A673 (cell line): ENCODE measurements around the gene RAP1B. TPM values are rescaled to one million over a fixed set of nuclear protein-coding genes. Genes with fewer than 3 reads are reported as not detected.

Experiments used
- BruUV-seq: library from RNA; stranded (reverse); fragments of 400-500 nt; replicated peaks from 2 replicates; lab custom pipeline; 2021; lab: Mats Ljungman, UMichigan
- CTCF ChIA-PET: fragments of 300-600 bp; sonication (Branson Sonifier 250); formaldehyde crosslinking; loops from one replicate; lab custom pipeline; 2022; ENCODE audit warnings: antibody characterized with exemption; lab: Charles Lee
- POLR2A ChIA-PET: fragments of 300-600 bp; sonication (Branson Sonifier 250); formaldehyde crosslinking; loops from one replicate; lab custom pipeline; 2022; ENCODE audit warnings: antibody characterized with exemption; ENCODE audit not compliant: low non-redundant PET; lab: Charles Lee
- DNase-seq: peaks from one replicate; pipeline ENCODE4 v3.0.0-alpha.2; 2015; ENCODE audit warnings: low spot score
- H3K27ac ChIP-seq: fragments of 200-600 bp; sonication (generic); 2 replicates; pipeline ENCODE4 v1.5.1; 2016; ENCODE audit warnings: mixed run types, low read depth, mild to moderate bottlenecking, mixed read lengths, antibody characterized with exemption, low read length; ENCODE audit not compliant: poor library complexity, severe bottlenecking
- H3K27me3 ChIP-seq: fragments of 200-600 bp; sonication (generic); replicated peaks from 2 replicates; pipeline ENCODE4 v1.6.1; 2017; ENCODE audit warnings: mixed run types, low read depth, mild to moderate bottlenecking, mixed read lengths, antibody characterized with exemption, low read length; ENCODE audit not compliant: insufficient read depth, poor library complexity
- H3K36me3 ChIP-seq: fragments of 200-600 bp; sonication (generic); 2 replicates; pipeline ENCODE4 v1.6.1; 2016; ENCODE audit warnings: mixed run types, mild to moderate bottlenecking, mixed read lengths, antibody characterized with exemption, low read length; ENCODE audit not compliant: insufficient read depth, poor library complexity, severe bottlenecking
- H3K4me1 ChIP-seq: fragments of 200-600 bp; sonication (generic); 2 replicates; pipeline ENCODE4 v1.6.1; 2017; ENCODE audit warnings: mixed run types, mild to moderate bottlenecking, mixed read lengths, antibody characterized with exemption, low read length; ENCODE audit not compliant: insufficient read depth, poor library complexity, severe bottlenecking
- H3K4me3 ChIP-seq: fragments of 200-600 bp; sonication (generic); 2 replicates; pipeline ENCODE4 v1.5.1; 2016; ENCODE audit warnings: low read depth, mixed run types, mild to moderate bottlenecking, mixed read lengths, low read length; ENCODE audit not compliant: poor library complexity, severe bottlenecking
- H3K9me3 ChIP-seq: fragments of 200-600 bp; sonication (generic); 2 replicates; pipeline ENCODE4 v1.6.1; 2016; ENCODE audit warnings: mixed run types, low read depth, mild to moderate bottlenecking, mixed read lengths, antibody characterized with exemption, low read length; ENCODE audit not compliant: poor library complexity, severe bottlenecking
- CTCF ChIP-seq: fragments of 300-800, 200-600 bp; sonication (generic); conservative IDR thresholded peaks from 2 replicates; pipeline ENCODE4 v1.5.1; 2017; ENCODE audit warnings: low read depth, mild to moderate bottlenecking, antibody characterized with exemption, low read length, moderate library complexity, mixed read lengths
- EZH2 ChIP-seq: fragments of 200-600 bp; sonication (generic); IDR thresholded peaks from 2 replicates; pipeline ENCODE4 v1.6.1; 2017; ENCODE audit warnings: borderline replicate concordance, low read depth, mild to moderate bottlenecking, mixed read lengths, antibody characterized with exemption, low read length; ENCODE audit not compliant: poor library complexity, severe bottlenecking
- intact Hi-C: fragments of 100-400 bp; cut with micrococcal nuclease; formaldehyde crosslinking; loops from one replicate; pipeline ENCODE4 v1.10.0; 2022; ENCODE audit not compliant: unreplicated experiment
- total RNA-seq: library from RNA; stranded (reverse); gene quantifications from 2 replicates; pipeline ENCODE4 v1.2.3, GENCODE V29; 2021

Gene RAP1B
- total RNA-seq, 1 experiment from 2014 or later: 148 TPM

GRCh38 chr12:68667896-68668295 is 57.2 kb downstream of the RAP1B start:
- ChIA-PET POLR2A (no interaction called here), CTCF (no interaction called here)
- DNase-seq: peak; percentile 40
- Histone ChIP-seq H3K4me3 (no peak overlapping the region), H3K9me3 (no peaks in the 10 kb centered on the region), H3K36me3 (no peaks in the 10 kb centered on the region), H3K27ac (no peak overlapping the region), H3K4me1 (peaks cover 9% of the 10 kb centered on the region), H3K27me3 (no peaks in the 10 kb centered on the region)
- intact Hi-C loops: no loop called here
- no TSS peak for BruUV-seq
- TF ChIP-seq CTCF (no peak), EZH2 (no peak)

GRCh38 chr12:68671179-68671578 is 60.5 kb downstream of the RAP1B start:
- DNase-seq: no peak
- Histone ChIP-seq H3K9me3 (no peaks in the 10 kb centered on the region), H3K27ac (no peak overlapping the region), H3K27me3 (no peaks in the 10 kb centered on the region), H3K4me3 (no peak overlapping the region), H3K36me3 (no peaks in the 10 kb centered on the region), H3K4me1 (peaks cover 20% of the 10 kb centered on the region)
- ChIA-PET POLR2A (no interaction called here), CTCF (no interaction called here)
- TF ChIP-seq CTCF: no peak
- TF ChIP-seq EZH2: no peak
- intact Hi-C loops: no loop called here
- no TSS peak for BruUV-seq

GRCh38 chr12:68673788-68674187 is 63.1 kb downstream of the RAP1B start:
- no peaks in the 10 kb centered on the region for H3K9me3 ChIP-seq
- CTCF ChIA-PET: no interaction called here
- H3K4me1 ChIP-seq: peaks cover 11% of the 10 kb centered on the region
- POLR2A ChIA-PET: no interaction called here
- TF ChIP-seq CTCF (no peak), EZH2 (no peak)
- no peaks in the 10 kb centered on the region for H3K27me3 ChIP-seq
- intact Hi-C loops: no loop called here
- DNase-seq: no peak
- H3K36me3 ChIP-seq: no peaks in the 10 kb centered on the region
- BruUV-seq: no TSS peak
- no peak overlapping the region for H3K4me3 ChIP-seq
- no peak overlapping the region for H3K27ac ChIP-seq
